SH-SY5Y (cell line): ENCODE results near the gene LRRN4CL.

ENCODE experiments used
- GATA2 ChIP-seq: IDR thresholded peaks from 2 replicates; pipeline ENCODE4 v1.6.1; 2011; ENCODE audit warnings: mild to moderate bottlenecking, low read depth, low read length
- GATA3 ChIP-seq: IDR thresholded peaks from 2 replicates; pipeline ENCODE4 v1.6.1; 2011; ENCODE audit warnings: low read depth, mild to moderate bottlenecking, low read length, moderate library complexity

The LRRN4CL gene

GRCh38 chr11:62694455-62695167 lies 5.3 kb upstream of the LRRN4CL start:
- no peak for TF ChIP-seq GATA3
- no peak for TF ChIP-seq GATA2

GRCh38 chr11:62688491-62688890 lies 839 bp downstream of the LRRN4CL start:
- TF ChIP-seq GATA3: no peak
- no peak for TF ChIP-seq GATA2

GRCh38 chr11:62687508-62688396 lies 1.6 kb downstream of the LRRN4CL start:
- TF ChIP-seq GATA3: no peak
- TF ChIP-seq GATA2: no peak

- no peak for TF ChIP-seq GATA3
- no peak for TF ChIP-seq GATA2
Observed at GRCh38 chr11:62682518-62682917, 6.8 kb downstream of the LRRN4CL start.

GRCh38 chr11:62680825-62681240 lies 8.5 kb downstream of the LRRN4CL start:
- TF ChIP-seq GATA3 (no peak), GATA2 (no peak)

- TF ChIP-seq GATA3 (no peak), GATA2 (no peak)
Observed at GRCh38 chr11:62678770-62679696, 10.3 kb downstream of the LRRN4CL start, which contains the start of gene UBXN1. Gene UBXN1 (minus strand): TSS chr11:62679073. CDS start chr11:62678923, 150 bp downstream.

- no peak for TF ChIP-seq GATA2
- TF ChIP-seq GATA3: no peak
Observed at GRCh38 chr11:62678433-62678769, 10.9 kb downstream of the LRRN4CL start.

- TF ChIP-seq GATA3: no peak
- no peak for TF ChIP-seq GATA2
Observed at GRCh38 chr11:62677714-62678113, 11.6 kb downstream of the LRRN4CL start.

- TF ChIP-seq GATA2 (no peak), GATA3 (no peak)
Observed at GRCh38 chr11:62677156-62677555, 12.2 kb downstream of the LRRN4CL start.

GRCh38 chr11:62676698-62677097 lies 12.6 kb downstream of the LRRN4CL start:
- TF ChIP-seq GATA2: no peak
- TF ChIP-seq GATA3: no peak

GRCh38 chr11:62673196-62673525 lies 16.2 kb downstream of the LRRN4CL start:
- TF ChIP-seq GATA3 (no peak), GATA2 (no peak)

- TF ChIP-seq GATA2: no peak
- no peak for TF ChIP-seq GATA3
Observed at GRCh38 chr11:62671608-62672389, 17.5 kb downstream of the LRRN4CL start, which contains the start of the genes LBHD1 and UQCC3. Gene LBHD1 (minus strand): TSS chr11:62672267. CDS start chr11:62670031, 2,236 bp downstream. Gene UQCC3 (plus strand): TSS chr11:62671673. CDS start chr11:62671746, 73 bp downstream.

GRCh38 chr11:62671236-62671607 lies 18.1 kb downstream of the LRRN4CL start:
- TF ChIP-seq GATA2 (no peak), GATA3 (no peak)
